ENCODE measurements around the gene TAP2. TPM values are rescaled to one million over a fixed set of nuclear protein-coding genes. Genes with fewer than 3 reads are reported as not detected.

TAP2 gene
- total RNA-seq, 4 donors from 2014 or later = 2.5 to 7.1 (median 4.1) TPM

DNA sequence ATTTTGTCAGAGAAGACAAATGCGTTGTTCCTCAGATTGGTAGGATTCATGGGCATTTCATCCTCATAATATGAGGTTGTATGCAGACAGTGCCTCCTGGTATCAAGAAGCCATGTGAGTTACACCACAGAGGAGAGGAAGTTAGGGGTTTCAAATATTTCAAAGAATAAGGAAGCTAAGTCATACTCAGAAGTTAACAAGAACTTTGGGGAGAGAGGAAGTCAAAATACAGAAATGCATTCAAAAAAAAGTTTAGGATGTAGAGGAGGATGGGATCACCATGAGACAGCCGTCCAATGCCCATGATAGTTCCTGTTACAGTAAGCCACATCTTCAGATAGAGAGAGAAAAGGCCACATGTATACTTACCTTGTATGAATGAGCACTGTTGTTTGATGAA is 44.0 kb downstream of the TAP2 start:
- Histone ChIP-seq H3K9me3 (no peaks in the 10 kb centered on the region), H3K4me1 (no peaks in the 10 kb centered on the region), H3K36me3 (no peaks in the 10 kb centered on the region), H3K27ac (no peak overlapping the region), H3K4me3 (no peak overlapping the region), H3K27me3 (peaks cover 0 to 9% (median 6%) of the 10 kb centered on the region in 3 donors)
- ATAC-seq = no peak
- intact Hi-C loops (cut with DNase I; ENCODE audit: low total_unique reads) = no loop called here
- TF ChIP-seq, protein P1, sequence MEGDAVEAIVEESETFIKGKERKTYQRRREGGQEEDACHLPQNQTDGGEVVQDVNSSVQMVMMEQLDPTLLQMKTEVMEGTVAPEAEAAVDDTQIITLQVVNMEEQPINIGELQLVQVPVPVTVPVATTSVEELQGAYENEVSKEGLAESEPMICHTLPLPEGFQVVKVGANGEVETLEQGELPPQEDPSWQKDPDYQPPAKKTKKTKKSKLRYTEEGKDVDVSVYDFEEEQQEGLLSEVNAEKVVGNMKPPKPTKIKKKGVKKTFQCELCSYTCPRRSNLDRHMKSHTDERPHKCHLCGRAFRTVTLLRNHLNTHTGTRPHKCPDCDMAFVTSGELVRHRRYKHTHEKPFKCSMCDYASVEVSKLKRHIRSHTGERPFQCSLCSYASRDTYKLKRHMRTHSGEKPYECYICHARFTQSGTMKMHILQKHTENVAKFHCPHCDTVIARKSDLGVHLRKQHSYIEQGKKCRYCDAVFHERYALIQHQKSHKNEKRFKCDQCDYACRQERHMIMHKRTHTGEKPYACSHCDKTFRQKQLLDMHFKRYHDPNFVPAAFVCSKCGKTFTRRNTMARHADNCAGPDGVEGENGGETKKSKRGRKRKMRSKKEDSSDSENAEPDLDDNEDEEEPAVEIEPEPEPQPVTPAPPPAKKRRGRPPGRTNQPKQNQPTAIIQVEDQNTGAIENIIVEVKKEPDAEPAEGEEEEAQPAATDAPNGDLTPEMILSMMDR (IDR thresholded peaks at IDR 0.05 in 4 of 5, conservative IDR thresholded peaks at IDR 0.05 in 1 of 5) = no peak
- no peak for TF ChIP-seq POLR2A (IDR thresholded peaks at IDR 0.05)
- no peak for DNase-seq
- in situ Hi-C loops (cut with MboI; ENCODE audit: low sequenced_read_pairs in 4 of 4) = loop anchor here in 3 of 4 donors (10.0 to 25.0 kb wide), 2 partner anchors 380 to 557 kb away; no protein-coding TSS in a partner anchor

GRCh38 chr6:32792901-32793435 is 45.6 kb downstream of the TAP2 start:
- intact Hi-C loops (cut with DNase I; ENCODE audit: low total_unique reads) (no loop called here), in situ Hi-C loops (cut with MboI; ENCODE audit: low sequenced_read_pairs in 4 of 4) (loop anchor here in 3 of 4 donors (10.0 to 25.0 kb wide), 2 partner anchors 378 to 556 kb away; no protein-coding TSS in a partner anchor)
- Histone ChIP-seq H3K9me3 (no peaks in the 10 kb centered on the region), H3K4me1 (no peaks in the 10 kb centered on the region), H3K36me3 (no peaks in the 10 kb centered on the region), H3K27me3 (peaks cover 0 to 9% (median 6%) of the 10 kb centered on the region in 3 donors), H3K27ac (no peak overlapping the region), H3K4me3 (no peak overlapping the region)
- no peak for DNase-seq
- TF ChIP-seq POLR2A (IDR thresholded peaks at IDR 0.05) = no peak
- TF ChIP-seq, protein P1 (IDR thresholded peaks at IDR 0.05 in 4 of 5, conservative IDR thresholded peaks at IDR 0.05 in 1 of 5) = no peak
- no peak for ATAC-seq

DNA sequence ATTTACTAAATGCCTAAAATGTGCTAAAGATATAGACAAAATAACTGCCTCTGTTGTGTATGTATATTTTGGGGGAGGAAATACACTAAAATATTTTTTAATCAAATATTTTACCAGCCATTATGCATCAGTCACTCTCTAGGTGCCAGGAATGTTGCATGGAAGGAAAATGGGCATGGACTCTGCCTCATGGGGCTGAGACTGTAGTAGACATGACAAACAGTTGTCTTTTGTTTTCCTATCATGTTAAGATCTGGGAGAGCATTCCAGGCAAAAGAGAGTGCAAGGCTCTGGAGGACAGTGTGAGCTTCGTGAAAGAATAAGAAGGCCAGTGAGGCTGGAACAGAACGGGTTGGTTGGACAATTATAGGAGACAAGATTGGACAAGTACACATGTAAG is 48.2 kb downstream of the TAP2 start:
- TF ChIP-seq POLR2A (IDR thresholded peaks at IDR 0.05) = no peak
- TF ChIP-seq, protein P1 (IDR thresholded peaks at IDR 0.05 in 4 of 5, conservative IDR thresholded peaks at IDR 0.05 in 1 of 5) = no peak
- intact Hi-C loops (cut with DNase I; ENCODE audit: low total_unique reads) = no loop called here

More for the DNA sequence above, 48.2 kb downstream of the TAP2 start:
- DNase-seq (no peak), ATAC-seq (no peak)
- Histone ChIP-seq H3K9me3 (no peaks in the 10 kb centered on the region), H3K4me3 (no peak overlapping the region), H3K27me3 (peaks cover 0 to 8% (median 4%) of the 10 kb centered on the region in 3 donors), H3K4me1 (no peaks in the 10 kb centered on the region), H3K27ac (no peak overlapping the region), H3K36me3 (no peaks in the 10 kb centered on the region)
- in situ Hi-C loops (cut with MboI; ENCODE audit: low sequenced_read_pairs in 4 of 4) = loop anchor here in 3 of 4 donors (10.0 to 25.0 kb wide), 2 partner anchors 376 to 553 kb away; no protein-coding TSS in a partner anchor

Other genes starting within 250 kb of the TAP2 start
- 10 to 100 TPM in 3 of 4 donors, 1 to 10 TPM in 1; 7.5 to 25.2 (median 16.5) TPM for gene HLA-DRB1, start 248.9 kb downstream of the TAP2 start, total RNA-seq
- gene HLA-DQA1, start 201.3 kb downstream of the TAP2 start, total RNA-seq = 1 to 10 TPM in 2 of 4 donors, under 1 TPM in 1, not detected in 1; 0.66 to 3.5 (median 1.5) TPM
- 1 to 10 TPM in 2 of 4 donors, under 1 TPM in 2; 0.22 to 2.2 (median 0.91) TPM for gene HLA-DQB1, start 172.1 kb downstream of the TAP2 start, total RNA-seq
- gene HLA-DQA2, start 97.3 kb downstream of the TAP2 start, total RNA-seq = under 1 TPM in 1 of 4 donors, not detected in 3; 0.49 TPM
- under 1 TPM in 2 of 4 donors, not detected in 2; 0.66 to 0.78 TPM for gene HLA-DQB2, start 75.2 kb downstream of the TAP2 start, total RNA-seq
- gene HLA-DOB, start 21.7 kb downstream of the TAP2 start, total RNA-seq = under 1 TPM in 3 of 4 donors, not detected in 1; 0.22 to 0.72 (median 0.36) TPM
- gene PSMB8, start 5.3 kb upstream of the TAP2 start, total RNA-seq = 10 to 100 TPM in 2 of 4 donors, 1 to 10 TPM in 2; 7.0 to 20.2 (median 9.2) TPM
- gene TAP1, start 15.0 kb upstream of the TAP2 start, total RNA-seq = 10 to 100 TPM; 13.2 to 26.7 (median 19.0) TPM
- 10 to 100 TPM in 1 of 4 donors, 1 to 10 TPM in 3; 1.4 to 11.3 (median 6.1) TPM for gene PSMB9, start 15.5 kb upstream of the TAP2 start, total RNA-seq
- 1 to 10 TPM; 4.3 to 8.1 (median 5.6) TPM for gene HLA-DMB, start 102.3 kb upstream of the TAP2 start, total RNA-seq
- gene HLA-DMA, start 114.4 kb upstream of the TAP2 start, total RNA-seq = 10 to 100 TPM in 1 of 4 donors, 1 to 10 TPM in 3; 3.6 to 22.8 (median 6.3) TPM
- 100 to 1,000 TPM in 1 of 4 donors, 10 to 100 TPM in 3; 62.5 to 108 (median 86.6) TPM for gene BRD2, start 129.9 kb upstream of the TAP2 start, total RNA-seq
- gene HLA-DOA, start 170.9 kb upstream of the TAP2 start, total RNA-seq = 1 to 10 TPM in 2 of 4 donors, under 1 TPM in 2; 0.20 to 2.9 (median 0.86) TPM
- 10 to 100 TPM in 3 of 4 donors, 1 to 10 TPM in 1; 6.8 to 51.8 (median 23.4) TPM for gene HLA-DPA1, start 234.9 kb upstream of the TAP2 start, total RNA-seq
- 10 to 100 TPM; 16.7 to 52.1 (median 23.5) TPM for gene HLA-DPB1, start 237.3 kb upstream of the TAP2 start, total RNA-seq